ENCODE results near the gene SEMA4D.

Gene SEMA4D, protein sequence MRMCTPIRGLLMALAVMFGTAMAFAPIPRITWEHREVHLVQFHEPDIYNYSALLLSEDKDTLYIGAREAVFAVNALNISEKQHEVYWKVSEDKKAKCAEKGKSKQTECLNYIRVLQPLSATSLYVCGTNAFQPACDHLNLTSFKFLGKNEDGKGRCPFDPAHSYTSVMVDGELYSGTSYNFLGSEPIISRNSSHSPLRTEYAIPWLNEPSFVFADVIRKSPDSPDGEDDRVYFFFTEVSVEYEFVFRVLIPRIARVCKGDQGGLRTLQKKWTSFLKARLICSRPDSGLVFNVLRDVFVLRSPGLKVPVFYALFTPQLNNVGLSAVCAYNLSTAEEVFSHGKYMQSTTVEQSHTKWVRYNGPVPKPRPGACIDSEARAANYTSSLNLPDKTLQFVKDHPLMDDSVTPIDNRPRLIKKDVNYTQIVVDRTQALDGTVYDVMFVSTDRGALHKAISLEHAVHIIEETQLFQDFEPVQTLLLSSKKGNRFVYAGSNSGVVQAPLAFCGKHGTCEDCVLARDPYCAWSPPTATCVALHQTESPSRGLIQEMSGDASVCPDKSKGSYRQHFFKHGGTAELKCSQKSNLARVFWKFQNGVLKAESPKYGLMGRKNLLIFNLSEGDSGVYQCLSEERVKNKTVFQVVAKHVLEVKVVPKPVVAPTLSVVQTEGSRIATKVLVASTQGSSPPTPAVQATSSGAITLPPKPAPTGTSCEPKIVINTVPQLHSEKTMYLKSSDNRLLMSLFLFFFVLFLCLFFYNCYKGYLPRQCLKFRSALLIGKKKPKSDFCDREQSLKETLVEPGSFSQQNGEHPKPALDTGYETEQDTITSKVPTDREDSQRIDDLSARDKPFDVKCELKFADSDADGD

DNA sequence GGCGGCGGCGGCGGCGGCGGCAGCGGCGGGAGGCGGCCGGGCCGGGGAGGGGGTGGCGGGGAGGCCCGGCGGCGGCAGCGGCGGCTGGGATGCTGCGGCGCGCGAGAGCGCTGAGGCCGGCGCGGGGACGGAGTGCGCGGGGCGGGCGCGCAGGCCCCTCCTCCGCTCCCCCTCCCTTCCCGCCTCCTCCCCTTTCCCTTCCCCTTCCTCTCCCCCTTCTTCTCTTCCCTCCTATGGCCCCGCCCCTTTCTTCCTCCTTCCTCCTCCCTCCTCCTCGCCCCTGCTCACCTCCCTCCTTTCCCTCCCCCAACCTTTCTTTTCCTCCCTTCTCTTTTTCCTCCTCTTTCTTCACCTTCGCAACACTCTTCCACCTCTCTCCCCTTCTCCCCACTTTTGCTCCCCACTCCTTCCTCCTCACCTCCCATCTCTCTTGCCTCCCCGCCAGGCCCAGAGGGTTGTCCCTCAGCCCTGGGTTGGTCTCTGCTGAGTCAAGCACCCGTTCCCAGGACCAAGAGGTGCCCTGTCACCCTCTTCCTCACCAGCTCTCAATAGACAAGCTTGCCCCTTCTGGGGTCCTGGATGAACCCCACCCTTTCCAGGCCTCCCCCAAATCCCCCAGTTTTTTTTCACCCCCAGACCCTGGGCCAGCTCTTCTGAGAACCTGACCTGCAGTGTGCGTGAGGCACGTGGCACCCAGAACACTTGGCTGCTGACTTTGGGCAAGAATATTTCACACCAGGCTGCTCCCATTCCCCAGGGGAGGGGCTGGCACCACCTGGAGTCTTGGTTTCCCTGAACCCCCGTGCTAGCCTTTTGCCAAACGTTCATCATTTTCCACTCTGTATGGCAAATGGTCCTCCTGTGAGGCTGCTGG, at the start of gene SEMA4D:
Gene SEMA4D (minus strand): TSS at position 136 of the 874 bp plus-strand sequence. CDS start 92,657 bp downstream, outside the sequence.
- peak; percentile 76 for DNase-seq (ENCODE audit: low spot score)

GRCh38 chr9:89547000-89547399, 49.1 kb upstream of the SEMA4D start:
- no peak for DNase-seq (ENCODE audit: low spot score)

- DNase-seq (ENCODE audit: low spot score), result no peak
Observed at GRCh38 chr9:89544279-89544661, 46.4 kb upstream of the SEMA4D start.

- DNase-seq (ENCODE audit: low spot score), result no peak
Observed at GRCh38 chr9:89543621-89544278, 45.8 kb upstream of the SEMA4D start.

GRCh38 chr9:89543111-89543510, 45.2 kb upstream of the SEMA4D start:
- no peak for DNase-seq (ENCODE audit: low spot score)

DNA sequence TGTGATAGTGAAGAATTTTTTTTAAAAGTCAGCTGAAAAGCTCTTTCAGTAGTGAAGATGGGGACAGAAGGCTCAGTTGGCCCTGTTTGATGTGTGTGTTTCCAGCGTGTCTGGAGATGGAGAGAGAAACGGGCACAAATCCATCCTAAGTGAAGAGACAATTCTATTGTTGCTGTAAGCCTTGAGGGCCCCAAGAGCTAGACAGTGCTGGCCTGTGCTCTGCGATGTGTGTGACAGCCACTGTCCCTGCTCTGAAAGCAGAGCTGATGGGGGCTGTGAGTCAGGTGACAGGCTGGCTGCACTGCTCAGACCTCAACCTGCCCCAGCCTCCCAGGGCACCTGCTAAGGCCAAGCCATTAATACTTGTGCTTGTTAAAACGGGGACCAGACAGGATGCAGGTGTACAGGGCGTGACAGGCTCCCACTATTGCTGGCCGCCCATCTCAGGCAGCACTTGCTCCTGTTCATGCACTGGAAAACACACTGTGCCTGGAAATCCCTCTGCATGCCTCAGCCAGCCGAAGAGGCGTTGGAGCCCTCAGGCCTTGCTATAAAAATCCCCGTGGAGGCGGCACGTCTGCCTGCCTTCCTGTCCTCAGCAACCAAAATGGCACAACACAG, 44.6 kb upstream of the SEMA4D start:
- DNase-seq (ENCODE audit: low spot score), result peak; percentile 43

GRCh38 chr9:89541798-89542197, 43.9 kb upstream of the SEMA4D start:
- peak; percentile 66 for DNase-seq (ENCODE audit: low spot score)

DNA sequence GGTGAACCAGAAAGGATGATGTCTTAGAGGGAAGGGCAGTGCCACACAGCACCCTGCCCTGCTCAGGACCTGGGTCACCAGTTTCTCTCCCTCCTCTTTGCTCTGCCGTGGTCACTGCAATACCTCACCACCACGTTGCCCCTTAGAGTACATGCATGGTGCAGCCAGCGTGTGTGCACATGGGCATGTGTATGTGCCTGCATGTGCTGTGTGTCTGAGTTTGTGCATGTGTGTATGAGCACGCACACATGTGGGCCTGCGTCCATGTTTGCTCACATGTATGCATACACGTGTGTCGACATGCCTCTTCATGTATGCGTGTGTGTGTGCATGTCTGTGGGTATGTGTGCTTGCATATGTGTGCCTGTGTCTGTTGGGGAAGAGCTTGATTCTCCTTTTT, 41.5 kb upstream of the SEMA4D start:
- no peak for DNase-seq (ENCODE audit: low spot score)

- DNase-seq (ENCODE audit: low spot score), result no peak
Observed at GRCh38 chr9:89538871-89539270, 41.0 kb upstream of the SEMA4D start.

- DNase-seq (ENCODE audit: low spot score), result no peak
Observed at GRCh38 chr9:89537166-89537565, 39.3 kb upstream of the SEMA4D start.

DNA sequence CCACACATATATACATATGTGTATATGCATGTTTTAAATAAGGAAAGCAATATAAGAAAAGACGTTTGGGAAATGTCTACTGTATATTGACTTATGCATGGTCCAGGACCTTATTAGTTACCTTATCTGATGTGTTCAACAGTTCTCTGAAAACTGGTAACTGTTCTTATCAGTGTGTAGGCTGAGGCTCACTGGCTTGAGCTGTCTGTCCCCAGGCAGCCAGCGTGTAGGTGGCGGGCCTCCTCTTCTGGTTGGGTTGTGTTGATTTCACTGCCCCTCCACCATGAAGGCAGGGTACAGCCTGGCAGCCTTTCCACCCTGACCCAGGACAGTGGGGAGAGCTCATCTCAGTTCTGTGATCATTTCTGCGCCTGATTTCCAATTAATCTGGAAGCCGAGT, 38.7 kb upstream of the SEMA4D start:
- DNase-seq (ENCODE audit: low spot score), result no peak

DNA sequence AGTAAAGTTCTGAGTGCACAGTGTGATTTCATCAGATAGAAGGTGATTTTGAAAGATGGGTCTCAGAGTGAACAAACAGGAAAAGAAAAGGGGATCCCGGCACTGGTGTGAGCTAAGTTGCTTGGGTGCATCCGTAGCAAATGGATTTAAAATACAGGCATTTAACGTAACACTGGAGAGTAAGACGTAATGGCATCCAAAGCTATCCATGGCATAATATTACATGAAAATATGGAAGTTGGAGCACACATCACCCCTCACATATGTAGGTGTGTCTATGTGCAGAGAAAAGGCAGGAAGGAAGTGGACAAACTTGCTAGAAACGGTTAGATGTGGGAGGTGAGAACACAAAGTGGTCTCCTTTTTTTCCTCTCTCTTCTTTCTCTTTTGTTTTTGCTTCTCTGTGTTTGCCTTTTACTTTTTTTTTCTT, 38.2 kb upstream of the SEMA4D start:
- DNase-seq (ENCODE audit: low spot score), result no peak

DNA sequence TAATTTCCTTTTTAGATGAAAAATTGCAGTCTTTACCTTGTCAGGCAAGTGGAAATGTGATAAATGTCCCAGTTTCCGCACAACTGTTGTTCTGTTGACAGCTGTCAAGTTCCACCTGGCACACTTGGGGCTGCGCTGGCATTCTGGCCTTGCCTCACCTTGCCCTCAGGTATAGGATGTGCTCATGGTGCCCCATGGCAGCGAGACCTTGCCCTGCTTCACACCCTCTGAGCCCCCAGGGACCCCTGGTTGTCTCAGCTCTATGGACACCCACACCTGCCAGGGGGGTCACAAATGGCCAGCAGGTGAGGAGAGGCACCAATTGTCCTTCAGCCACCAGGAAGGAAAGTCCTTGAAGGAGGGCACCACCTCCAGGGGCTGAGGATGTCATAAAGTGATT, 37.5 kb upstream of the SEMA4D start:
- DNase-seq (ENCODE audit: low spot score), result no peak

- DNase-seq (ENCODE audit: low spot score), result no peak
Observed at GRCh38 chr9:89534515-89535287, 36.8 kb upstream of the SEMA4D start.

DNA sequence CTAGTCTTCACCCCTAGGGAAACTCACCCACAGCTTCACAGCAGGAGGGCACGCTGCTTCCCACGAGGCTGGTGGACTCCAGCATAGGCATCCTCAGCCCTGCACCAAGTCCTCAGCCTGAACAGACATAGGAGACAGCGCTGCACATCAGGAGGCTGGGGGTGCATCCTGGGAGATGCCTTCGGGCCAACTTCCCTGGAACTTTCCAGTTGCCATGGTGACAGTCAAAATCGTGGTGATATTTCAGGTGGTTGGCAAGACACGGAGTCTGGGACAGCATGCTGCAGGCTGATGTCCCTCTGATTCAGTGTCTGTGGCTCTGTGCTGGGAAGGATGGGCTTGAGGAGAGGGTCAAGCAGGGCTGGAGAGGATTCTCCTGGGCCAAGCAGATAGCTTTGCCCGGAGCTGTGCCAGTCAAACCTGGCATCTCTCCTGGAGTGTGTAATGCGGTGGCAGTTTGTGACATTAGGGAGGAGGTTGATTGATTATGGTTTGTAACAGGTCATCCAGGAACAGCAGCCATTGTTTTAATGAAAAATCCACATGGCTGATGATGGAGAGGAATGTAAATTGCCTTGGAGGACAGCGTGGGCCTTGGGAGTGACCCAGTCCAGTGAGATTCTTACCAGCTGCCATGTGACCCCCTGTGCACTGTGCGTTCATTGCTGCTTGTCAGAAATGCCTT, 35.6 kb upstream of the SEMA4D start:
- no peak for DNase-seq (ENCODE audit: low spot score)

- DNase-seq (ENCODE audit: low spot score), result no peak
Observed at GRCh38 chr9:89532944-89533343, 35.0 kb upstream of the SEMA4D start.

DNA sequence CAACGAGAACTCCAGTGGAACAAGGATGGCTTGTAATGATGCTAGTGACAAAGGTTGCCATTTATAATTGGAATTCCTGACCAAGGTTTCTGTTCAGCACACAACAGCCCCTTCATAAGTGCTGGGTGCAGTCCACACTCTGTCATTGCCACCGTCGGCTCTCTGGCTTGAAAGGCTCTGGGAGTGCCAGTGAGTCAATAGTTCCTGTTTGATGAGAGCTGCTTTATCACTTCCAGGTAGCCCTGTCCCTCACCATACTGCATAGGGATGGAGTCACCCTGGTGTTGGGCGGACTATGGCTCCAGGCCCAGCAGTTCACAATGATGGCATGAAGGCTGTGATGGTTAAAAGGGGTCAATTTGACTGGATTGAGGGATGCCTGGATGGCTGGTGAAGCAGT, 34.6 kb upstream of the SEMA4D start:
- DNase-seq (ENCODE audit: low spot score), result no peak

DNA sequence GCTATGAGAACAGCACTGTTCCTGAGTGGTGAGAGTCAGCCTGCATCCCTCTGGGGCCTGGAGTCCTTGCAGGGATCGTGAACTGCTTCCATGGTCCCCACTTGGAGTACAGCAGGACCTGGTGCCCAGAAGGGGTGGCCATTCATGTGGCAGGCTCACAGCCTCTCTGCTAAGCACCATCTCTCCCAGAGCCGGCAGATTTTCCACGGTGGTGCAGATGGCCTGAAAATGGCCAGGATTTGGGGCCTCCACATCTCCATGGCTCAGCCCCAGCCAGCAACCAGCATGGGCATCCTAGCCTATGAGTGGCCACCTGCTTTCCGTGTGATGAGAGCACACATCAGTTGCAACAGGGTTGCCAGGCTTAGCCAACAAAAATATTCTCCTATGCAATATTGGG, 33.9 kb upstream of the SEMA4D start:
- DNase-seq (ENCODE audit: low spot score), result no peak

DNA sequence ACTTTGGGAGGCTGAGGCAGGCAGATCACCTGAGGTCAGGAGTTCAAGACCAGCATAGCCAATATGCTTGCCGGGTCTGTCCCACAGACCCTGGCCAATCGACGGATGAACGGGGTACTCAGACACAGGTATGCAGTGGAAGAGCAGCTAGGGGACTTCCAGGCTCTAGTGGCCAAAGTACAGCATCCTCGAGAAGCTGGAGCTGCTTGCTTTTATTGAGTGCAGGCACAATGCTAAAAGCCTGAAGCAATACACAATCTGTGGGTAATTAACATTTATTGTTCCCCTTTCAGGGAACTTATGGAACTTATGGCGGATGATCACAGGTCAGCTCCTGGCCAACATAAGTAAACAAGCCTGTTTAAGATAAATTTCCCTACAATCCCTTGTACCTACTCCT, 32.8 kb upstream of the SEMA4D start:
- DNase-seq (ENCODE audit: low spot score), result no peak
